ENCODE results near the gene MXRA7.
"Not testable (repeated sequence)": the region's sequence is repeated elsewhere in the genome, so short reads cannot be mapped to it uniquely, and the experiment has no call there.

The MXRA7 gene

GRCh38 chr17:76744747-76745146 is 34.0 kb upstream of the MXRA7 start:
- Histone ChIP-seq H3K9me3 (ENCODE audit: insufficient read depth, low read length) (no peaks in the 10 kb centered on the region), H4K20me1 (ENCODE audit: low read depth, low read length) (no peaks in the 10 kb centered on the region), H2AFZ (ENCODE audit: low read depth, low read length, severe bottlenecking) (no peak overlapping the region), H3K4me3 (ENCODE audit: insufficient read depth, low read length, poor library complexity, severe bottlenecking) (no peak overlapping the region), H3K9ac (ENCODE audit: low read length) (no peak overlapping the region), H3K27ac (ENCODE audit: low read depth, low read length) (no peak overlapping the region), H3K4me2 (ENCODE audit: low read depth, low read length, poor library complexity, severe bottlenecking) (no peak overlapping the region), H3K36me3 (ENCODE audit: low read length) (peaks cover 9% of the 10 kb centered on the region; the same call in 1 of the 2 replicates), H3K79me2 (ENCODE audit: insufficient read depth, low read length) (no peaks in the 10 kb centered on the region), H3K27me3 (ENCODE audit: low read length) (no peaks in the 10 kb centered on the region), H3F3A (ENCODE audit: insufficient read depth) (no peaks in the 10 kb centered on the region), H3K9me2 (replicated peaks; ENCODE audit: insufficient read depth, low read length) (no peaks in the 10 kb centered on the region)
- TF ChIP-seq CTCF (IDR thresholded peaks at IDR 0.05; ENCODE audit: insufficient read depth, low read length, poor library complexity, severe bottlenecking) (no peak), EZH2phosphoT487 (conservative IDR thresholded peaks at IDR 0.05; ENCODE audit: low read length) (no peak)

GRCh38 chr17:76742958-76743357 is 32.2 kb upstream of the MXRA7 start:
- peaks cover 9% of the 10 kb centered on the region; the same call in 1 of the 2 replicates for H3K36me3 ChIP-seq (ENCODE audit: low read length)
- H3K79me2 ChIP-seq (ENCODE audit: insufficient read depth, low read length), result peaks cover 17% of the 10 kb centered on the region
- no peak overlapping the region for H2AFZ ChIP-seq (ENCODE audit: low read depth, low read length, severe bottlenecking)
- H3K9me2 ChIP-seq (replicated peaks; ENCODE audit: insufficient read depth, low read length), result no peaks in the 10 kb centered on the region
- H3K9me3 ChIP-seq (ENCODE audit: insufficient read depth, low read length), result no peaks in the 10 kb centered on the region
- H3K27ac ChIP-seq (ENCODE audit: low read depth, low read length), result no peak overlapping the region
- no peak overlapping the region for H3K4me3 ChIP-seq (ENCODE audit: insufficient read depth, low read length, poor library complexity, severe bottlenecking)
- H3K27me3 ChIP-seq (ENCODE audit: low read length), result no peaks in the 10 kb centered on the region
- H4K20me1 ChIP-seq (ENCODE audit: low read depth, low read length), result no peaks in the 10 kb centered on the region
- no peaks in the 10 kb centered on the region for H3F3A ChIP-seq (ENCODE audit: insufficient read depth)
- no peak overlapping the region for H3K4me2 ChIP-seq (ENCODE audit: low read depth, low read length, poor library complexity, severe bottlenecking)
- TF ChIP-seq EZH2phosphoT487 (conservative IDR thresholded peaks at IDR 0.05; ENCODE audit: low read length) (no peak), CTCF (IDR thresholded peaks at IDR 0.05; ENCODE audit: insufficient read depth, low read length, poor library complexity, severe bottlenecking) (no peak)
- no peak overlapping the region for H3K9ac ChIP-seq (ENCODE audit: low read length)

- Histone ChIP-seq H3F3A (ENCODE audit: insufficient read depth) (peaks cover 8% of the 10 kb centered on the region), H3K9ac (ENCODE audit: low read length) (no peak overlapping the region), H3K9me2 (replicated peaks; ENCODE audit: insufficient read depth, low read length) (no peaks in the 10 kb centered on the region), H3K4me3 (ENCODE audit: insufficient read depth, low read length, poor library complexity, severe bottlenecking) (no peak overlapping the region), H3K4me2 (ENCODE audit: low read depth, low read length, poor library complexity, severe bottlenecking) (peak overlapping the region; percentile 9), H3K27me3 (ENCODE audit: low read length) (no peaks in the 10 kb centered on the region), H2AFZ (ENCODE audit: low read depth, low read length, severe bottlenecking) (no peak overlapping the region), H3K27ac (ENCODE audit: low read depth, low read length) (no peak overlapping the region), H3K79me2 (ENCODE audit: insufficient read depth, low read length) (peaks cover 34% of the 10 kb centered on the region), H3K9me3 (ENCODE audit: insufficient read depth, low read length) (no peaks in the 10 kb centered on the region), H3K36me3 (ENCODE audit: low read length) (peaks cover 17% of the 10 kb centered on the region), H4K20me1 (ENCODE audit: low read depth, low read length) (no peaks in the 10 kb centered on the region; the same call in 1 of the 2 replicates)
- no peak for TF ChIP-seq EZH2phosphoT487 (conservative IDR thresholded peaks at IDR 0.05; ENCODE audit: low read length)
Measured at GRCh38 chr17:76740329-76741118, 29.8 kb upstream of the MXRA7 start.

- H3K9me2 ChIP-seq (replicated peaks; ENCODE audit: insufficient read depth, low read length); H2AFZ ChIP-seq (ENCODE audit: low read depth, low read length, severe bottlenecking); H3K4me3 ChIP-seq (ENCODE audit: insufficient read depth, low read length, poor library complexity, severe bottlenecking); H3K9me3 ChIP-seq (ENCODE audit: insufficient read depth, low read length); H4K20me1 ChIP-seq (ENCODE audit: low read depth, low read length); H3K27ac ChIP-seq (ENCODE audit: low read depth, low read length); H3K27me3 ChIP-seq (ENCODE audit: low read length): not testable (repeated sequence)
- peaks cover 42% of the 10 kb centered on the region for H3K79me2 ChIP-seq (ENCODE audit: insufficient read depth, low read length)
- H3F3A ChIP-seq (ENCODE audit: insufficient read depth), result peaks cover 17% of the 10 kb centered on the region
- peaks cover 26% of the 10 kb centered on the region for H3K36me3 ChIP-seq (ENCODE audit: low read length)
- H3K4me2 ChIP-seq (ENCODE audit: low read depth, low read length, poor library complexity, severe bottlenecking), result peak overlapping the region; percentile 81
- H3K9ac ChIP-seq (ENCODE audit: low read length), result peak overlapping the region; percentile 79
Measured at GRCh38 chr17:76739568-76740115, 28.9 kb upstream of the MXRA7 start.
